Peyer's patch (tissue), 4 donors: Measurements from ENCODE around the gene GGPS1. TPM values are rescaled to one million over a fixed set of nuclear protein-coding genes. Genes with fewer than 3 reads are reported as not detected.

ENCODE experiments used
- DNase-seq, 3 donors: peaks; one replicate each; pipeline ENCODE4 v3.0.0-alpha.2; 2017 to 2019
- H3K27ac ChIP-seq, 4 donors: fragments of 200-600 bp; sonication (generic); one replicate each; pipeline ENCODE4 v1.5.1; 2016 to 2019
- H3K27me3 ChIP-seq, 2 donors: fragments of 200-600 bp; sonication (generic); one replicate each; pipeline ENCODE4 v1.5.1; 2019
- H3K36me3 ChIP-seq, 3 donors: fragments of 200-600 bp; sonication (generic); one replicate each; pipeline ENCODE4 v1.5.1; 2016 to 2019
- H3K4me1 ChIP-seq, 4 donors: fragments of 200-600 bp; sonication (generic); one replicate each; pipeline ENCODE4 v1.5.1; 2016 to 2019
- H3K4me3 ChIP-seq, 4 donors: fragments of 200-600 bp; sonication (generic); 1 replicate in 3 of 4; 2 replicates in 1 of 4; pipeline ENCODE4 v1.5.1; 2016 to 2019; ENCODE audit warnings: mild to moderate bottlenecking in 1 of 4
- H3K9me3 ChIP-seq, 4 donors: fragments of 200-600 bp; sonication (generic); one replicate each; pipeline ENCODE4 v1.5.1; 2016 to 2019; ENCODE audit warnings: mild to moderate bottlenecking in 1 of 4
- CTCF ChIP-seq, 6 experiments: fragments of 450-650 bp in 4 of 6; fragments of 200-600 bp in 2 of 6; sonication (generic) in 1 of 6; IDR thresholded peaks; one replicate each; pipeline ENCODE4 v1.5.1; 2017 to 2019; ENCODE audit warnings: antibody characterized with exemption in 6 of 6, mild to moderate bottlenecking in 3 of 6, moderate library complexity in 1 of 6
- POLR2A ChIP-seq, 2 donors: fragments of 450-650 bp; IDR thresholded peaks; one replicate each; pipeline ENCODE4 v1.5.1; 2017; ENCODE audit warnings: antibody characterized with exemption in 2 of 2, mild to moderate bottlenecking in 2 of 2, moderate library complexity in 2 of 2
- total RNA-seq, 4 donors: library from RNA; depleted of rRNA; stranded (reverse); fragments of >200 nt; gene quantifications; one replicate each; pipeline ENCODE4 v1.1.0, GENCODE V29; 2016

The GGPS1 gene
- total RNA-seq, 4 donors from 2014 or later, result 12.3 to 23.1 (median 18.5) TPM

GRCh38 chr1:235286667-235287066, 41.7 kb upstream of the GGPS1 start:
- H3K4me1 ChIP-seq, result no peaks in the 10 kb centered on the region
- no peaks in the 10 kb centered on the region for H3K27me3 ChIP-seq
- no peak for DNase-seq
- no peak overlapping the region for H3K27ac ChIP-seq
- H3K4me3 ChIP-seq, result no peak overlapping the region
- TF ChIP-seq POLR2A (IDR thresholded peaks at IDR 0.05), result no peak
- no peak for TF ChIP-seq CTCF (IDR thresholded peaks at IDR 0.05)
- H3K9me3 ChIP-seq, result no peaks in the 10 kb centered on the region
- no peaks in the 10 kb centered on the region for H3K36me3 ChIP-seq

- Histone ChIP-seq H3K27me3 (no peaks in the 10 kb centered on the region), H3K4me1 (no peaks in the 10 kb centered on the region), H3K36me3 (no peaks in the 10 kb centered on the region), H3K9me3 (no peaks in the 10 kb centered on the region), H3K27ac (no peak overlapping the region), H3K4me3 (no peak overlapping the region)
- TF ChIP-seq POLR2A (IDR thresholded peaks at IDR 0.05), result no peak
- TF ChIP-seq CTCF (IDR thresholded peaks at IDR 0.05), result no peak
- no peak for DNase-seq
Measured at GRCh38 chr1:235287208-235287882, 41.0 kb upstream of the GGPS1 start.

DNA sequence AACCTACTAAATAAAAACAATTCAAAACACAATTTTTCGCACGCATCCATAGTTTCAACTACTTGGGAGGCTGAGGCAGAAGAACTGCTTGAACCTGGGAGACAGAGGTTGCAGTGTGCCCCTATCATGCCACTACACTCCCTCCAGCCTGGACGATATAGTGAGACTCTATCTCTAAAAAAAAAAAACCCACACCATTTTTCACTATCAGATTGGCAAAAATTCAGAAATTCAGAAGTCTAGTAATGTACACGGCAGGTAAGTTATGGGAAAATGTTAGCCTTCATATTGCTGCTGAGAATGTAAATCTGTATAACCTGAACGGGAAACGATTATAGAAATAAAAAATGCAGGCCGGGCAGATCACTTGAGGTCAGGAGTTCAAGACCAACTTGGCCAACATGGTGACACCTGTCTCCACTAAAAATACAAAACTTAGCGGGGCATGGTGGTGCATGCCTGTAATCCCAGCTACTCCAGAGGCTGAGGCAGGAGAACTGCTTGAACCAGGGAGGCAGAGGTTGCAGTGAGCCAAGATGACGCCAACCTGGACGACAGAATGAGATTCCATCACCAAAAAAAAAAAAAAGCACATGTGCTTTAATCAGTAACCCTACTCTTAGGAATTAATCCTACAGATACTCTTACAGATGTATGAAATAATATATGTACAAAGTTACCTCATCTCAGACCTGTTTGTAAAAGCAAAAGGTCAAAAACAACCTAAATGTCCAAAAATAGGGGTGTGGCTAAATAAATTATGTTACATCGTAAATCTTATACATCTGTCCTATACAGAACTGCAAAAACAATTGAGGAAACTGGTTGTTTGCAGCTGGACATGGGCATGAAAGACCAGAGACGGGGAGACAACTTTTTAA, 38.3 kb upstream of the GGPS1 start:
- TF ChIP-seq POLR2A (IDR thresholded peaks at IDR 0.05), result no peak
- no peak for TF ChIP-seq CTCF (IDR thresholded peaks at IDR 0.05)
- H3K4me1 ChIP-seq, result no peaks in the 10 kb centered on the region

DNA sequence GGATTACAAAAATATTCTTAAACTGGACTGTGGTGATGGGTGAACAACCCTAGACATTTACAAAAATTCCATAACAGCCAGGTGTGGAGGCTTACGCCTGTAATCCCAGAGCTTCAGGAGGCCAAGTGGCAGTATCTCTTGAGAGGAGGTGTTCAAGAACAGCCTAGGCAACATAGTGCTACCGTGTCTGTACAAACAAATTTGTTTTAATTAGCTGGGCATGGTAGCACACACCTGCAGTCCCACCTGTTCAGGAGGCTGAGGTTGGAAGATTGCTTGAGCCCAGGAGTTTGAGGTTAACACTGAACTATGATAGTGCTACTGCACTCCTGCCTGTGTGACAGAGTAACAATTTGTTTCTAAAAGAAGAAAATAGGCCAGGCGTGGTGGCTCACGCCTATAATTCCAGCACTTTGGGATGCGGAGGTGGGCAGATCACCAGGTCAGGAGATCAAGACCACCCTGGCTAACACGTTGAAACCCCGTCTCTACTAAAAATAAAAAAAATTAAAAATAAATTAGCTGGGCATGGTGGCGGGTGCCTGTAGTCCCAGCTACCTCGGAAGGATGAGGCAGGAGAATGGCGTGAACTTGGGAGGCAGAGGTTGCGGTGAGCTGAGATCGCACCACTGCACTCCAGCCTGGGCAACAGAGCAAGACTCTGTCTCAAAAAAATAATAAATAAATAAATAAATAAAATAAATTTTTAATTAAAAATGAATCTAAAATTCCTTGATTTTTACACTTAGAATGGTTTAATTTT, 37.4 kb upstream of the GGPS1 start:
- DNase-seq, result no peak
- Histone ChIP-seq H3K36me3 (no peaks in the 10 kb centered on the region), H3K27me3 (no peaks in the 10 kb centered on the region), H3K4me1 (no peaks in the 10 kb centered on the region), H3K27ac (no peak overlapping the region), H3K9me3 (no peaks in the 10 kb centered on the region), H3K4me3 (no peak overlapping the region)
- TF ChIP-seq POLR2A (IDR thresholded peaks at IDR 0.05), result no peak
- TF ChIP-seq CTCF (IDR thresholded peaks at IDR 0.05), result no peak

More for the DNA sequence above, 38.3 kb upstream of the GGPS1 start:
- DNase-seq, result no peak
- no peak overlapping the region for H3K27ac ChIP-seq
- no peaks in the 10 kb centered on the region for H3K36me3 ChIP-seq
- no peaks in the 10 kb centered on the region for H3K9me3 ChIP-seq
- no peak overlapping the region for H3K4me3 ChIP-seq
- H3K27me3 ChIP-seq, result no peaks in the 10 kb centered on the region

GRCh38 chr1:235291599-235292091, 36.7 kb upstream of the GGPS1 start:
- no peaks in the 10 kb centered on the region for H3K27me3 ChIP-seq
- no peaks in the 10 kb centered on the region for H3K4me1 ChIP-seq

More at GRCh38 chr1:235291599-235292091, 36.7 kb upstream of the GGPS1 start:
- Histone ChIP-seq H3K36me3 (no peaks in the 10 kb centered on the region), H3K4me3 (no peak overlapping the region), H3K27ac (no peak overlapping the region), H3K9me3 (no peaks in the 10 kb centered on the region)
- DNase-seq, result no peak
- no peak for TF ChIP-seq POLR2A (IDR thresholded peaks at IDR 0.05)
- TF ChIP-seq CTCF (IDR thresholded peaks at IDR 0.05), result no peak
